ENCODE measurements around the gene TGM5.

DNA sequence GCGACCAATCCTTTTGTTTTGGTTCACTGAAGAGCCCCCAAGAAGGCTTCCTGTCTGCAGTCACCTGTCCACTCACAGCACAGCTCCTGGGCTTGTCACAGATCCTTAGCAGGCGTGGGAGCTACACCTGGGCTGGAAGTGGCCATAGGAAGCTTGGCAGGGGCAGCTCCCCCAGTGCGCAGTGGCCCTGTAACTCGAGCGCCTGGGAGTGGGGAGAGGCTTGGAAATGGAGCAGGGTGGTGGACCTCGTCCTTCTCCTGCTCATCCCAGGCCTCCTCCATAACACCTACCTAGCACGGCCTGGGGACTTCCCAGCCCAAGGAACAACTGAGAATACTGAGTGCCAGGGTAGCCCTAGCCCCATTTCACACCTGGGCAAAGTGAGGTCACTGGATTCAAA, 19.3 kb upstream of the TGM5 start:
- no peak for TF ChIP-seq POLR2A (IDR thresholded peaks at IDR 0.05)
- TF ChIP-seq, protein P1, sequence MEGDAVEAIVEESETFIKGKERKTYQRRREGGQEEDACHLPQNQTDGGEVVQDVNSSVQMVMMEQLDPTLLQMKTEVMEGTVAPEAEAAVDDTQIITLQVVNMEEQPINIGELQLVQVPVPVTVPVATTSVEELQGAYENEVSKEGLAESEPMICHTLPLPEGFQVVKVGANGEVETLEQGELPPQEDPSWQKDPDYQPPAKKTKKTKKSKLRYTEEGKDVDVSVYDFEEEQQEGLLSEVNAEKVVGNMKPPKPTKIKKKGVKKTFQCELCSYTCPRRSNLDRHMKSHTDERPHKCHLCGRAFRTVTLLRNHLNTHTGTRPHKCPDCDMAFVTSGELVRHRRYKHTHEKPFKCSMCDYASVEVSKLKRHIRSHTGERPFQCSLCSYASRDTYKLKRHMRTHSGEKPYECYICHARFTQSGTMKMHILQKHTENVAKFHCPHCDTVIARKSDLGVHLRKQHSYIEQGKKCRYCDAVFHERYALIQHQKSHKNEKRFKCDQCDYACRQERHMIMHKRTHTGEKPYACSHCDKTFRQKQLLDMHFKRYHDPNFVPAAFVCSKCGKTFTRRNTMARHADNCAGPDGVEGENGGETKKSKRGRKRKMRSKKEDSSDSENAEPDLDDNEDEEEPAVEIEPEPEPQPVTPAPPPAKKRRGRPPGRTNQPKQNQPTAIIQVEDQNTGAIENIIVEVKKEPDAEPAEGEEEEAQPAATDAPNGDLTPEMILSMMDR (IDR thresholded peaks at IDR 0.05), result no peak

Measured in right lobe of liver (tissue), 4 donors.